BJ (cell line): ENCODE results near the gene NCOA3. TPM values are rescaled to one million over a fixed set of nuclear protein-coding genes. Genes with fewer than 3 reads are reported as not detected.

Experiments
- CTCF ChIA-PET: fragments of 350-600 bp; formaldehyde crosslinking; extraction: SDS; loops from one replicate; lab custom pipeline; 2021; ENCODE audit warnings: antibody characterized with exemption, inconsistent platforms; lab: Yijun Ruan, JAX
- POLR2A ChIA-PET: fragments of 300-600 bp; sonication (Branson Sonifier 250); formaldehyde crosslinking; extraction: SDS; loops from one replicate; lab custom pipeline; 2021; ENCODE audit warnings: antibody characterized with exemption; lab: Charles Lee
- DNase-seq: peaks from one replicate; pipeline ENCODE4 v3.0.0-alpha.2; 2011; ENCODE audit warnings: low read depth
- H3K27me3 ChIP-seq: 2 replicates; pipeline ENCODE4 v1.6.0; 2011; ENCODE audit warnings: low read length; ENCODE audit not compliant: control insufficient read depth, insufficient read depth
- H3K36me3 ChIP-seq: 2 replicates; pipeline ENCODE4 v1.5.1; 2011; ENCODE audit warnings: low read length; ENCODE audit not compliant: control insufficient read depth, insufficient read depth
- H3K4me3 ChIP-seq: 2 replicates; pipeline ENCODE4 v1.5.1; 2011; ENCODE audit warnings: low read depth, mild to moderate bottlenecking, control low read depth, low read length
- polyA plus RNA-seq: library from polyadenylated mRNA; depleted of rRNA; stranded (reverse); fragments of >200 nt; gene quantifications from 2 replicates; pipeline ENCODE4 v1.2.3, GENCODE V29; 2011
- TF ChIP-seq, protein P1 (sequence below): IDR thresholded peaks from 2 replicates; pipeline ENCODE4 v1.5.1; 2011; ENCODE audit warnings: low read depth, mild to moderate bottlenecking, control low read depth, inconsistent platforms, low read length, moderate library complexity; ENCODE audit not compliant: insufficient read depth

Gene NCOA3
- polyA plus RNA-seq, 1 experiment = 23.6 TPM

DNA sequence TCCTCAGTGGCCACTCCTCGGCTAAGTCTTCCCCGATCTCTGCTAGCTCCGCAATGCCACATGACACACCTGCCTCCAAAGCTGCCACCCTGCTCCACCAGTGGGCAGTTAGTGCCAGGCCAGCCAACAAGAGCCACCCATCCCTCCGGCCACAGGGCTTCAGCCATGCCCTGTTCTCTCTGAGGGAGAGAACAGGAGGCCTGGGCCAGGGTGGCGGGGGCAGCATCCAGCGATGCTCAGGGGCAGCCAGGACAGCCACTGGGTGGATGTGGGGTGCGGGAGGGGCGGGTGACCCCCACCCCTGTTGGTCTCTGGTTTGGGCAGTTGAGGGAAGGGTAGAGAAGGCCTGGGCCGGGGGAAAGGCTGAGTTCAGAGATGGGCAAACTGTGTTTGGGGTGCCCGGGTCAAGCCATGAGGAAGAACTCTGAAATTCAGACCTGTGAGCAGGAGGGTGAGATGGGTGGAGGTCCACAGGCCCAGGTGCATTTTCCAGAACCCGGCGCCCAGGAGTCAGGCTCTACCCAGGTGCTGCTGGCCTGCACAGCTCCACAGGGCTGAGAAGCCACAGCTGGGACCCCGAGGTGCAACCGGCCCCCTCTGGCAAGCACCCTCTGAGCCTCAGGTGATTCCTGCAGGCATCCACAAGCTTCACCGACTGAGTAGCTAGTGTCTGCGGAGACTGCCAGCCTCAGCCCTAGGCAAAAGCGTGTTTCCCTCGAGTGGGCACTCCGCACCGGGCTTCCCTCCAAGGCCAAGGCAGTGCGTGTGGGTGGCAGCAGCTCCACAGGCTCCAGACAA, 192.5 kb downstream of the NCOA3 start:
- peaks cover 1% of the 10 kb centered on the region for H3K36me3 ChIP-seq
- ChIA-PET POLR2A (no interaction called here), CTCF (interaction anchor here (1.4 to 2.9 kb wide), 6 partner anchors 8 to 927 kb away, joined by 4 to 14 read pairs (median 6); no protein-coding TSS in a partner anchor)
- no peaks in the 10 kb centered on the region for H3K27me3 ChIP-seq
- DNase-seq = no peak
- H3K4me3 ChIP-seq = no peak overlapping the region
- TF ChIP-seq, protein P1, sequence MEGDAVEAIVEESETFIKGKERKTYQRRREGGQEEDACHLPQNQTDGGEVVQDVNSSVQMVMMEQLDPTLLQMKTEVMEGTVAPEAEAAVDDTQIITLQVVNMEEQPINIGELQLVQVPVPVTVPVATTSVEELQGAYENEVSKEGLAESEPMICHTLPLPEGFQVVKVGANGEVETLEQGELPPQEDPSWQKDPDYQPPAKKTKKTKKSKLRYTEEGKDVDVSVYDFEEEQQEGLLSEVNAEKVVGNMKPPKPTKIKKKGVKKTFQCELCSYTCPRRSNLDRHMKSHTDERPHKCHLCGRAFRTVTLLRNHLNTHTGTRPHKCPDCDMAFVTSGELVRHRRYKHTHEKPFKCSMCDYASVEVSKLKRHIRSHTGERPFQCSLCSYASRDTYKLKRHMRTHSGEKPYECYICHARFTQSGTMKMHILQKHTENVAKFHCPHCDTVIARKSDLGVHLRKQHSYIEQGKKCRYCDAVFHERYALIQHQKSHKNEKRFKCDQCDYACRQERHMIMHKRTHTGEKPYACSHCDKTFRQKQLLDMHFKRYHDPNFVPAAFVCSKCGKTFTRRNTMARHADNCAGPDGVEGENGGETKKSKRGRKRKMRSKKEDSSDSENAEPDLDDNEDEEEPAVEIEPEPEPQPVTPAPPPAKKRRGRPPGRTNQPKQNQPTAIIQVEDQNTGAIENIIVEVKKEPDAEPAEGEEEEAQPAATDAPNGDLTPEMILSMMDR = no peak

DNA sequence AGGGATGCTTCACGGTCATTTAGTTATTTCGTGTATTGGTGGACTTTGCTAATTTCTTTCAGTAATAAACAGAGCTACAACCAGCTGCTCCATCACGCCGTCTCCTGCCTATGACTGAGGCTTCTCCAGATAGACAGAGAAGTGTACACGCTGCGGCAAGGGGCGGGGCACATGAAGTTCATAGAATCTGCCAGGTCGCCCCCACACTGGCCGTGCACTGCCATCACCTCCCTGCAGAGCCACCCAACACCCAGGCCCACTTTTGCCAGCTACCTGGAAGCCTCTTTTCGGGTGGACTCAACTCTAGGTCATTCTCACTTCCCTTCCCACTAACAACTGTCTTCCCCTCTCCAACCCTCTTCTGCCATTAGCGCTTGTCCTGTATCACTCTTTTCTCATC, 195.2 kb downstream of the NCOA3 start:
- TF ChIP-seq, protein P1 = no peak
- CTCF ChIA-PET = interaction anchor here (0.9 kb wide), 1 partner anchor 924 kb away, joined by 3 read pairs; no protein-coding TSS in a partner anchor

DNA sequence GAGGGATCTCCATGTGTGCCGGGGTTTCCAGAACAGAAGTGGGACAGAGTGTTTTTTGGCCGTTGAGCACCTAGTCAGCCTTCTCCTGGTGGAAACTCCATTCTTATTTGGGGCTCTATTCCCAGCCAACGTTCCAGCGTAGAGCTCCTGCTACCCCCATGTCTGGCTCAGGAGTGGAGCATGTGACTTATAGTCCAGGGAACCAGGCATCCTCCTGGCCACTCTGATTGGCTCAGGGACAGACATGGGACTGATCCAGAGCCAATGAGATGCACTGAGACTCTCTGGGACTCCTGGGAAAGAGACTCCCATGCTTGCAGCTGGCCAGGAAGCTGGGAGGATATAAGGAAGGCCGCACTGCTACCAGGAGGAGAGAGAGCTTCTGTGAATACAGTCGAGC, 196.5 kb downstream of the NCOA3 start:
- Histone ChIP-seq H3K27me3 (no peaks in the 10 kb centered on the region), H3K4me3 (no peak overlapping the region), H3K36me3 (no peaks in the 10 kb centered on the region)
- ChIA-PET POLR2A (no interaction called here), CTCF (interaction anchor here (0.7 to 1.6 kb wide), 5 partner anchors 24 to 932 kb away, joined by 3 to 6 read pairs (median 3); no protein-coding TSS in a partner anchor)
- TF ChIP-seq, protein P1 = no peak
- DNase-seq = no peak

More for the DNA sequence above, 195.2 kb downstream of the NCOA3 start:
- POLR2A ChIA-PET = no interaction called here
- no peak overlapping the region for H3K4me3 ChIP-seq
- H3K27me3 ChIP-seq = no peaks in the 10 kb centered on the region
- H3K36me3 ChIP-seq = no peaks in the 10 kb centered on the region
- no peak for DNase-seq

DNA sequence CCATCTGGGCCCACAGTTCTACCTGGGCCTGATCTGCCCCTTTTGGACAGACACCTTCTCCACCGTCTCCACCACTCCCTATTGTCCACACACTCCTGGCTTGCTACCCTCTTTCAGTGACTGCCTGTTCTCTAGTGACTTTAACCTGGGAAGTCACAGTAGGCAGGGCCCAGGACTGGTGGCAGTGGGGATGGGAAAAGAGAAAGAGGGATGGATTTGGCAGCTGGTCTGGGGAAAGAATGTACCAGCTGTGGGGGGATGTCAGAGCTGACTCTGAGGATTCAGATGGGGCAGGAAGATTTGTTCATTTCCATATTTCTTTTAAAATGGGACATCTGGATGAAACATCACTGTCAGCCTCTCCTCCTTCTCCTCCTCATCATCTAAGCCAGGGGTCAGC, 198.1 kb downstream of the NCOA3 start:
- no peaks in the 10 kb centered on the region for H3K27me3 ChIP-seq
- H3K36me3 ChIP-seq = no peaks in the 10 kb centered on the region
- DNase-seq = no peak
- ChIA-PET CTCF (interaction anchor here (1.5 to 1.6 kb wide), 2 partner anchors 19 to 25 kb away, joined by 4 to 6 read pairs; no protein-coding TSS in a partner anchor), POLR2A (no interaction called here)
- TF ChIP-seq, protein P1 = no peak
- H3K4me3 ChIP-seq = no peak overlapping the region

DNA sequence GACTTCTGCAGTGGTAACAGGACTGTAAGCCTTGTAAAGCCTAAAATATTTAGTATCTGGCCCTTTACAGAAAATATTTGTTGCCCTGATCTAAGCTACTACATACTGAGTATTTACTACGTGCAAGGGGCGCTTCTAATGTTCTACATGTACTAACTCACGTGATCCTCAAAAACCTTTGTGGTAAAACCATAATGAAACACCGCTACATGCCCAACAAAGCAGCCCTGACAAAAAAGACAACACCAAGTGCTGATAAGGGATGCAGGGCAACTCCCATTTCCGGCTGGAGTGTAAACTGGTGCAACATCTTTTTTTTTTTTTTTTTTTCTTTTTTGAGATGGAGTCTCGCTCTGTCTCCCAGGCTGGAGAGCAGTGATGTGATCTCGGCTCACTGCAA, 198.6 kb downstream of the NCOA3 start:
- ChIA-PET CTCF (interaction anchor here (1.5 to 1.6 kb wide), 2 partner anchors 20 to 25 kb away, joined by 4 to 6 read pairs; no protein-coding TSS in a partner anchor), POLR2A (no interaction called here)
- Histone ChIP-seq H3K36me3 (no peaks in the 10 kb centered on the region), H3K27me3 (no peaks in the 10 kb centered on the region), H3K4me3 (no peak overlapping the region)
- TF ChIP-seq, protein P1 = no peak
- no peak for DNase-seq
